Loucy (cell line): ENCODE data around the gene ZBTB21.

Experiments used
- H2AFZ ChIP-seq: fragments of 200-600 bp; sonication (generic); 2 replicates; pipeline ENCODE4 v1.6.0; 2016; ENCODE audit warnings: antibody characterized with exemption, mild to moderate bottlenecking, low read length, moderate library complexity
- H3F3A ChIP-seq: fragments of 200-600 bp; 2 replicates; pipeline ENCODE4 v1.6.0; 2016; ENCODE audit warnings: antibody characterized with exemption, low read depth, mild to moderate bottlenecking
- H3K27me3 ChIP-seq: fragments of 200-600 bp; sonication (generic); 2 replicates; pipeline ENCODE4 v1.6.1; 2014; ENCODE audit warnings: low read length, mild to moderate bottlenecking; ENCODE audit not compliant: insufficient read depth, poor library complexity, severe bottlenecking
- H3K36me3 ChIP-seq: fragments of 200-600 bp; sonication (generic); 2 replicates; pipeline ENCODE4 v1.6.1; 2016; ENCODE audit warnings: low read length; ENCODE audit not compliant: insufficient read depth
- H3K4me1 ChIP-seq: fragments of 200-600 bp; sonication (generic); 2 replicates; pipeline ENCODE4 v1.5.1; 2014; ENCODE audit warnings: low read length, mild to moderate bottlenecking; ENCODE audit not compliant: insufficient read depth, poor library complexity, severe bottlenecking
- H3K4me2 ChIP-seq: fragments of 200-600 bp; sonication (generic); 2 replicates; pipeline ENCODE4 v1.6.0; 2014; ENCODE audit warnings: antibody characterized with exemption, low read length, low read depth, mild to moderate bottlenecking; ENCODE audit not compliant: poor library complexity, severe bottlenecking
- H3K4me3 ChIP-seq: fragments of 200-600 bp; sonication (generic); 2 replicates; pipeline ENCODE4 v1.5.1; 2014; ENCODE audit warnings: low read length, mild to moderate bottlenecking, mixed read lengths; ENCODE audit not compliant: poor library complexity, severe bottlenecking
- H3K79me2 ChIP-seq: fragments of 200-600 bp; sonication (generic); 2 replicates; pipeline ENCODE4 v1.6.1; 2014; ENCODE audit warnings: low read length; ENCODE audit not compliant: insufficient read depth
- H3K9ac ChIP-seq: fragments of 200-600 bp; sonication (generic); 2 replicates; pipeline ENCODE4 v1.6.0; 2014; ENCODE audit warnings: mild to moderate bottlenecking, low read depth, low read length, moderate library complexity; ENCODE audit not compliant: poor library complexity, severe bottlenecking
- H3K9me2 ChIP-seq: fragments of 200-600 bp; sonication (generic); replicated peaks from 2 replicates; pipeline ENCODE4 v1.6.1; 2016; ENCODE audit warnings: low read depth, low read length, mixed read lengths
- H3K9me3 ChIP-seq: fragments of 200-600 bp; sonication (generic); 2 replicates; pipeline ENCODE4 v1.6.1; 2014; ENCODE audit warnings: mild to moderate bottlenecking, antibody characterized with exemption, low read length, low read depth; ENCODE audit not compliant: insufficient read depth
- H4K20me1 ChIP-seq: fragments of 200-600 bp; sonication (generic); 2 replicates; pipeline ENCODE4 v1.6.0; 2014; ENCODE audit warnings: antibody characterized with exemption, low read length, mild to moderate bottlenecking; ENCODE audit not compliant: insufficient read depth, poor library complexity, severe bottlenecking
- EZH2phosphoT487 ChIP-seq: fragments of 200-600 bp; IDR thresholded peaks from 2 replicates; pipeline ENCODE4 v1.6.1; 2018; ENCODE audit warnings: antibody characterized with exemption, mild to moderate bottlenecking, moderate library complexity, borderline replicate concordance
- TF ChIP-seq, protein P1 (sequence below): fragments of 200-600 bp; sonication (generic); conservative IDR thresholded peaks from 2 replicates; pipeline ENCODE4 v1.5.1; 2014; ENCODE audit warnings: mild to moderate bottlenecking, antibody characterized with exemption, low read length

The ZBTB21 gene

DNA sequence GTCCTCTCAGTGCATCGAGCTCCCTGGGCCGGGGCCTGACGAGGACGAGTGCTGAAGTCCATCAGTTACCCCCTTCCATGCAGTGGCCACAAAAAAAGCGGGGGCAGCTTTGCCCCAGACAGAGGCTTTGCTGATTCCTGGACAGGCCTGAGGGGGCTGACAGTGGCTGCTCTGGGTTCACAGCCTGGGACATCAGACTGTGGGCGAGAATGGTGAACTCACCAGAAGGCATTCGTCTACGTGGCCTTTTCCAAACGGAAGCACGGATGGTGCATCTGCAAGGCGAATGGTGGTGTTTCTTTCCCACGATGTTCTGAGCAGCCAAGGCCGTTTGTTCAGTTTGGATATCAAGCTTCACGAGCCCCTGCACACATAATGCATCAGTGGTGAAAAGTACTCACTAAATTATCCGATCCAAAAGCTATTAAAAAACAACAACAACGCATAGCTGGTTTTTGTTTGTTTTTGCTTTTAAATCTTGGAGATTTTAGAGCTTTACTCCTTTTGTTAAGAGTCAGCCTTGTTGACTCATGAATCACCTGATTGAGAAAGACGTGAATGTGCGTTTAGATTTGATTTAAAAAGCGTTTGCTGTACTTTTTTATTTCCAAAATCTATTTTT lies 6.3 kb upstream of the ZBTB21 start:
- Histone ChIP-seq H3K4me2 (no peak overlapping the region), H3K4me1 (peaks cover 20% of the 10 kb centered on the region), H3K9me3 (no peaks in the 10 kb centered on the region; the same call in 1 of the 2 replicates), H3F3A (no peaks in the 10 kb centered on the region), H2AFZ (no peak overlapping the region), H3K27me3 (no peaks in the 10 kb centered on the region), H3K79me2 (peaks cover 17% of the 10 kb centered on the region), H3K9me2 (no peaks in the 10 kb centered on the region), H3K9ac (no peak overlapping the region), H3K4me3 (no peak overlapping the region), H3K36me3 (no peaks in the 10 kb centered on the region), H4K20me1 (peaks cover 4% of the 10 kb centered on the region)
- TF ChIP-seq, protein P1, sequence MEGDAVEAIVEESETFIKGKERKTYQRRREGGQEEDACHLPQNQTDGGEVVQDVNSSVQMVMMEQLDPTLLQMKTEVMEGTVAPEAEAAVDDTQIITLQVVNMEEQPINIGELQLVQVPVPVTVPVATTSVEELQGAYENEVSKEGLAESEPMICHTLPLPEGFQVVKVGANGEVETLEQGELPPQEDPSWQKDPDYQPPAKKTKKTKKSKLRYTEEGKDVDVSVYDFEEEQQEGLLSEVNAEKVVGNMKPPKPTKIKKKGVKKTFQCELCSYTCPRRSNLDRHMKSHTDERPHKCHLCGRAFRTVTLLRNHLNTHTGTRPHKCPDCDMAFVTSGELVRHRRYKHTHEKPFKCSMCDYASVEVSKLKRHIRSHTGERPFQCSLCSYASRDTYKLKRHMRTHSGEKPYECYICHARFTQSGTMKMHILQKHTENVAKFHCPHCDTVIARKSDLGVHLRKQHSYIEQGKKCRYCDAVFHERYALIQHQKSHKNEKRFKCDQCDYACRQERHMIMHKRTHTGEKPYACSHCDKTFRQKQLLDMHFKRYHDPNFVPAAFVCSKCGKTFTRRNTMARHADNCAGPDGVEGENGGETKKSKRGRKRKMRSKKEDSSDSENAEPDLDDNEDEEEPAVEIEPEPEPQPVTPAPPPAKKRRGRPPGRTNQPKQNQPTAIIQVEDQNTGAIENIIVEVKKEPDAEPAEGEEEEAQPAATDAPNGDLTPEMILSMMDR: no peak
- TF ChIP-seq EZH2phosphoT487: no peak

DNA sequence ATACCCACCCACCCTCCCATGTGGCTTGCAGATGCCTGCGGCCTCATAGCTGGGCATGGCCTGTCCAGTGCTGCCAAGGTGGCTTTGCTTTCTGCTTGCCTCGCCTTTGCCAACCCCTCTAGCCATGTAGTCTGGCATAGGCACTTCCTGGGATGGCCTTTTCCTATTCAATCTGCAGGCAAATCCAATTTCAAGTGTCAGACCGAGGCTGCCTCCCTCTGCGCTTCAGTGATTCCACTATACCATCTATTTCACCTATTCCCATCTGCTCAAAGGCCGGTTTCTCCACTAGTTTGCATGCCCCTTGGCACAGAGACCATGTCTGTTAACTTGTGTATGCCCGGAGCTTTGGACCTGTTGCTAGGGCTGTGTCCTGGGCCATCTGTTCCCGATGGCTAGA lies 3.8 kb upstream of the ZBTB21 start:
- Histone ChIP-seq H2AFZ (no peak overlapping the region), H3K4me3 (no peak overlapping the region), H3K27me3 (no peaks in the 10 kb centered on the region), H3K9me2 (no peaks in the 10 kb centered on the region), H3K4me2 (no peak overlapping the region), H4K20me1 (peaks cover 6% of the 10 kb centered on the region), H3F3A (no peaks in the 10 kb centered on the region), H3K9ac (no peak overlapping the region), H3K9me3 (no peaks in the 10 kb centered on the region; the same call in 1 of the 2 replicates), H3K36me3 (no peaks in the 10 kb centered on the region), H3K79me2 (peaks cover 27% of the 10 kb centered on the region), H3K4me1 (peaks cover 25% of the 10 kb centered on the region)
- TF ChIP-seq, protein P1: no peak
- no peak for TF ChIP-seq EZH2phosphoT487

DNA sequence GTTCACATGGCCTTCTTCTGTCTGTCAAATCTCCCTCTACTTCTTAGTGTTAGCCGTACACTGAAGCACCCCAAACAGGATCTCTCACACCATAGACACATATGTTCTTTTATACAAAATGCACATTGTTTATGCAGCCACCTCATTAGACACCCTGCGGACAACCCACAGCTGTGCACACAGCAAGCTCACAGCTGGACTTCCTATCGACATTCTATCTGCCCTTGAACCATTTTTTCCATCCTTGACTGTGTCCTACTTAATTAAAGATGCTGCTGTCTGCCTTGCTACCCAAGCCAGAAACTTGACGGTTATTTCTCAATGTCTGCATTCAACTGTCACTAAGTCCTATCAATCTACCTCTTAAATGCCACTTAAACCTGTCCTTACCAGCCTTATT lies 3.2 kb upstream of the ZBTB21 start:
- no peak overlapping the region for H3K4me2 ChIP-seq
- no peak overlapping the region for H2AFZ ChIP-seq
- no peaks in the 10 kb centered on the region for H3K36me3 ChIP-seq
- TF ChIP-seq, protein P1: no peak
- no peak for TF ChIP-seq EZH2phosphoT487
- no peaks in the 10 kb centered on the region for H3F3A ChIP-seq
- peaks cover 6% of the 10 kb centered on the region for H4K20me1 ChIP-seq
- no peak overlapping the region for H3K4me3 ChIP-seq
- no peaks in the 10 kb centered on the region for H3K27me3 ChIP-seq
- no peak overlapping the region for H3K9ac ChIP-seq
- H3K9me3 ChIP-seq: no peaks in the 10 kb centered on the region; the same call in 1 of the 2 replicates
- H3K79me2 ChIP-seq: peaks cover 32% of the 10 kb centered on the region
- H3K9me2 ChIP-seq: no peaks in the 10 kb centered on the region
- peaks cover 29% of the 10 kb centered on the region for H3K4me1 ChIP-seq
